HuH-7.5 (cell line): Measurements from ENCODE around the gene RCOR3.
A peak's percentile ranks its signal among the peaks of the same experiment; 100 is the strongest.

Experiments
- DNase-seq: peaks from one replicate; pipeline ENCODE4 v3.0.0; 2011; ENCODE audit warnings: low spot score

RCOR3 gene

GRCh38 chr1:211326140-211326527 is 67.0 kb downstream of the RCOR3 start:
- DNase-seq = no peak

GRCh38 chr1:211326528-211327345 is 67.6 kb downstream of the RCOR3 start, which contains the start of gene TRAF5:
TRAF5 (plus strand) TSS chr1:211326833; CDS start chr1:211353240, 26,407 bp downstream.
- DNase-seq = peak; percentile 31

GRCh38 chr1:211327346-211327921 is 68.3 kb downstream of the RCOR3 start:
- DNase-seq = no peak

GRCh38 chr1:211328084-211328694 is 69.0 kb downstream of the RCOR3 start:
- no peak for DNase-seq

GRCh38 chr1:211328866-211329475 is 69.8 kb downstream of the RCOR3 start:
- no peak for DNase-seq

- DNase-seq = no peak
Observed at GRCh38 chr1:211329764-211330201, 70.6 kb downstream of the RCOR3 start.

GRCh38 chr1:211330282-211330936 is 71.2 kb downstream of the RCOR3 start:
- DNase-seq = no peak

- DNase-seq = no peak
Observed at GRCh38 chr1:211331011-211331709, 72.0 kb downstream of the RCOR3 start.

- no peak for DNase-seq
Observed at GRCh38 chr1:211332036-211332616, 73.0 kb downstream of the RCOR3 start.

GRCh38 chr1:211332830-211333229 is 73.7 kb downstream of the RCOR3 start:
- DNase-seq = no peak

- no peak for DNase-seq
Observed at GRCh38 chr1:211333906-211334305, 74.7 kb downstream of the RCOR3 start.

GRCh38 chr1:211334986-211335385 is 75.8 kb downstream of the RCOR3 start:
- DNase-seq = no peak

GRCh38 chr1:211335522-211336157 is 76.5 kb downstream of the RCOR3 start:
- DNase-seq = no peak

GRCh38 chr1:211336161-211336560 is 77.0 kb downstream of the RCOR3 start:
- DNase-seq = no peak

GRCh38 chr1:211336775-211337174 is 77.6 kb downstream of the RCOR3 start:
- no peak for DNase-seq

- DNase-seq = no peak
Observed at GRCh38 chr1:211337430-211338223, 78.5 kb downstream of the RCOR3 start.

GRCh38 chr1:211338224-211338620 is 79.1 kb downstream of the RCOR3 start:
- no peak for DNase-seq

GRCh38 chr1:211339631-211340041 is 80.5 kb downstream of the RCOR3 start:
- no peak for DNase-seq

- no peak for DNase-seq
Observed at GRCh38 chr1:211340622-211341507, 81.7 kb downstream of the RCOR3 start.
